Activated B cell treated with CpG ODN at 0.5 μM for 24 hours (primary cell): ENCODE data around the gene OCA2. TPM values are rescaled to one million over a fixed set of nuclear protein-coding genes. Genes with fewer than 3 reads are reported as not detected.

Experiments
- ATAC-seq: fragments of 200-7000 bp; cut with Tn5 transposase; one replicate; pipeline ENCODE4 v1.10.0; 2021; ENCODE audit warnings: low read depth, mild to moderate bottlenecking, moderate library complexity
- CTCF ChIA-PET: fragments of 350-600 bp; sonication (Branson Sonifier 250); formaldehyde crosslinking; loops from one replicate; lab custom pipeline; 2021; ENCODE audit warnings: antibody characterized with exemption; lab: Charles Lee
- POLR2A ChIA-PET: fragments of 350-600 bp; sonication (Branson Sonifier 250); formaldehyde crosslinking; loops from one replicate; lab custom pipeline; 2021; ENCODE audit warnings: antibody characterized with exemption; lab: Charles Lee
- DNase-seq: peaks from one replicate; pipeline ENCODE4 v3.0.0; 2022
- H3K27ac Mint-ChIP-seq: one replicate; pipeline ENCODE4 v1.8.0; 2020; ENCODE audit warnings: mixed read lengths
- H3K27me3 Mint-ChIP-seq: one replicate; pipeline ENCODE4 v1.8.0; 2021; ENCODE audit warnings: mixed read lengths
- H3K36me3 Mint-ChIP-seq: one replicate; pipeline ENCODE4 v1.8.0; 2021; ENCODE audit warnings: low read depth, mixed read lengths
- H3K4me1 Mint-ChIP-seq: one replicate; pipeline ENCODE4 v1.8.0; 2021; ENCODE audit warnings: mixed read lengths
- H3K4me3 Mint-ChIP-seq: one replicate; pipeline ENCODE4 v1.8.0; 2020; ENCODE audit warnings: mild to moderate bottlenecking, mixed read lengths
- H3K9me3 Mint-ChIP-seq: one replicate; pipeline ENCODE4 v1.8.0; 2020; ENCODE audit warnings: mixed read lengths
- intact Hi-C: fragments of 100-400 bp; cut with micrococcal nuclease; formaldehyde crosslinking; loops from one replicate; pipeline ENCODE4 v1.15.1; 2024
- total RNA-seq: library from RNA; stranded (reverse); gene quantifications from 2 replicates; pipeline ENCODE4 v1.2.3, GENCODE V29; 2022
- TF ChIP-seq, protein P1 (sequence below): fragments of 200-600 bp; IDR thresholded peaks from one replicate; pipeline ENCODE4 v1.8.0; 2022; ENCODE audit warnings: antibody characterized with exemption, mild to moderate bottlenecking

OCA2 gene
- total RNA-seq, 1 donor from 2014 or later, result not detected

DNA sequence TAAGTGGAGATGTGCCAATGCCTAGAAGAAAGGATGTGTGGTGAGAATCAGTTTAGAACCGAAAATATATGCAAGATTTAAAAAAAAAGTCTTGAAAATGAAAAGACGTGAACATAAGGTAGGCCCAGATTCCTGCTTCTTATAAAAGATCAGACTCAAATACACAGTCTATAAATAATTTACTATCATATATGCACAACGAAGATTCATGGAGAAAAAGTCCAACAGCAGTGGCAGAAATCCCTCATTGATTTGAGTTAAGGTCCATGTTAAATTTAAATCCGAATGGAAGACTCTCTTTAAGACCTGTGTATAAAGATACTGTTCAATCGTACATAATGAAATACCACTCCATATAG is 227.2 kb downstream of the OCA2 start:
- H3K36me3 Mint-ChIP-seq, result no peaks in the 10 kb centered on the region
- ChIA-PET CTCF (no interaction called here), POLR2A (no interaction called here)
- no peaks in the 10 kb centered on the region for H3K27me3 Mint-ChIP-seq
- H3K27ac Mint-ChIP-seq, result no peak overlapping the region
- no peaks in the 10 kb centered on the region for H3K4me1 Mint-ChIP-seq
- H3K9me3 Mint-ChIP-seq, result no peaks in the 10 kb centered on the region
- intact Hi-C loops, result no loop called here
- ATAC-seq (no peak), DNase-seq (no peak)
- H3K4me3 Mint-ChIP-seq, result no peak overlapping the region
- TF ChIP-seq, protein P1, sequence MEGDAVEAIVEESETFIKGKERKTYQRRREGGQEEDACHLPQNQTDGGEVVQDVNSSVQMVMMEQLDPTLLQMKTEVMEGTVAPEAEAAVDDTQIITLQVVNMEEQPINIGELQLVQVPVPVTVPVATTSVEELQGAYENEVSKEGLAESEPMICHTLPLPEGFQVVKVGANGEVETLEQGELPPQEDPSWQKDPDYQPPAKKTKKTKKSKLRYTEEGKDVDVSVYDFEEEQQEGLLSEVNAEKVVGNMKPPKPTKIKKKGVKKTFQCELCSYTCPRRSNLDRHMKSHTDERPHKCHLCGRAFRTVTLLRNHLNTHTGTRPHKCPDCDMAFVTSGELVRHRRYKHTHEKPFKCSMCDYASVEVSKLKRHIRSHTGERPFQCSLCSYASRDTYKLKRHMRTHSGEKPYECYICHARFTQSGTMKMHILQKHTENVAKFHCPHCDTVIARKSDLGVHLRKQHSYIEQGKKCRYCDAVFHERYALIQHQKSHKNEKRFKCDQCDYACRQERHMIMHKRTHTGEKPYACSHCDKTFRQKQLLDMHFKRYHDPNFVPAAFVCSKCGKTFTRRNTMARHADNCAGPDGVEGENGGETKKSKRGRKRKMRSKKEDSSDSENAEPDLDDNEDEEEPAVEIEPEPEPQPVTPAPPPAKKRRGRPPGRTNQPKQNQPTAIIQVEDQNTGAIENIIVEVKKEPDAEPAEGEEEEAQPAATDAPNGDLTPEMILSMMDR, result no peak

DNA sequence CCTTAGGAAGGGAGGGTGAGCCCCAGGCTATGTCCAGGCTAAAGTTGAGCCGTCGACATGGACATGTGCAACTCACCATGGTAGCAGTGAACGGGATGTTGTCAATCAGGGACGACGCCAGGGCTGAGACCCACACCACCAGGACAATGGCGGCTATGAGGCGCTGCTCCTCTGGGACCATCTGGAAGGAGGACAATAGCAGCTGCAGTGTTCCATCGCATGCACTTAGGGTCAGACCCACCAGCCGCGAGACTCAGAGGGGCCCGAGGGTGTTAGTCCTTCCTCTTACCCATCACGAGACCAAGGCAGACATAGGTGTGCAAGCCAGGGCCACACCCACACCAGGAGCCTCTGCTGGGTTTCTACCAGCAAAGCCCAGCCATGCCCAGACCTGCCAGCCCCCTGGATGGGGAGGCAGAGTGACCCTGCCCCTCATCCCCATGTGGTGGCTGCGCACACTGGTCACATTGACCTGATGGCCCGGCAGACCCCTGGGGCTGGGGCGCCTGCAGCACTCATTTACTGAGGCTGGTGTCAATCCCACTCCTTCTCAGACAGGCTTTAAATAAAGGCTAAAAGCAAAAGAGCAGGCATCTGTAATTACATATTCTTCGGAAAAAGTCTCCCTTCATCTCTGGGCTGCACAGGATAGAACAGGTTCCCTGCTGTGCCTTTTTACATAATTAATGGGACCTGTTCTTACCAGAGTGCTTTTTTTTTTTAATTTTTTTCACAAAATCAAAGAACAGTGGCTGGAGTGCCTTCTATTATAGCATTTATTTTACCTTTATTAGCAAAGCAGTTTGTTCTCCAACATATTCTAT is 227.8 kb downstream of the OCA2 start:
- TF ChIP-seq, protein P1, result no peak
- intact Hi-C loops, result no loop called here
- ChIA-PET CTCF (no interaction called here), POLR2A (no interaction called here)
- Mint-ChIP-seq H3K27me3 (no peaks in the 10 kb centered on the region), H3K4me1 (no peaks in the 10 kb centered on the region), H3K9me3 (no peaks in the 10 kb centered on the region), H3K4me3 (no peak overlapping the region), H3K27ac (no peak overlapping the region), H3K36me3 (no peaks in the 10 kb centered on the region)
- DNase-seq (no peak), ATAC-seq (no peak)

DNA sequence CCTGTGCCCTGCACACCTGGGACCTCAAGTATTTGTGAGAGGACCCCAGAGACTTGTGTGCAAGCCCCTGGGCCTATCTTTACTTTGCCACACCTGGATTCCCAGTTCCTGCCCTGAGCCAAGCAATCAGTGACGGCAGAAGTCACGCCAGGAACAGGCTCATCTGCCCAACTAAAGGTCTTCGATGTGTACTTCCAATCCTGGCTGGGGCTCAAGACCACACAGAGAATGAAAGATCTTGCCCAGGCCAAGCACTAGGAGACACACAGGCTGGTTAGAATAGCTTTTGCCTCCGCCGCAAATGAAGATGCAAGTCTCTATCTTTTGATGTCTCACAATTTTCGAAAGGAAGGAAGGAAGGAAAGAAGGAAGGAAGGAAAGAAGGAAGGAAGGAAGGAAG is 228.8 kb downstream of the OCA2 start:
- ChIA-PET CTCF (no interaction called here), POLR2A (no interaction called here)
- H3K27me3 Mint-ChIP-seq, result no peaks in the 10 kb centered on the region
- intact Hi-C loops, result no loop called here
- H3K4me3 Mint-ChIP-seq, result no peak overlapping the region
- TF ChIP-seq, protein P1, result no peak
- no peak for DNase-seq
- H3K4me1 Mint-ChIP-seq, result no peaks in the 10 kb centered on the region
- no peak overlapping the region for H3K27ac Mint-ChIP-seq
- no peaks in the 10 kb centered on the region for H3K9me3 Mint-ChIP-seq
- ATAC-seq, result no peak
- no peaks in the 10 kb centered on the region for H3K36me3 Mint-ChIP-seq

DNA sequence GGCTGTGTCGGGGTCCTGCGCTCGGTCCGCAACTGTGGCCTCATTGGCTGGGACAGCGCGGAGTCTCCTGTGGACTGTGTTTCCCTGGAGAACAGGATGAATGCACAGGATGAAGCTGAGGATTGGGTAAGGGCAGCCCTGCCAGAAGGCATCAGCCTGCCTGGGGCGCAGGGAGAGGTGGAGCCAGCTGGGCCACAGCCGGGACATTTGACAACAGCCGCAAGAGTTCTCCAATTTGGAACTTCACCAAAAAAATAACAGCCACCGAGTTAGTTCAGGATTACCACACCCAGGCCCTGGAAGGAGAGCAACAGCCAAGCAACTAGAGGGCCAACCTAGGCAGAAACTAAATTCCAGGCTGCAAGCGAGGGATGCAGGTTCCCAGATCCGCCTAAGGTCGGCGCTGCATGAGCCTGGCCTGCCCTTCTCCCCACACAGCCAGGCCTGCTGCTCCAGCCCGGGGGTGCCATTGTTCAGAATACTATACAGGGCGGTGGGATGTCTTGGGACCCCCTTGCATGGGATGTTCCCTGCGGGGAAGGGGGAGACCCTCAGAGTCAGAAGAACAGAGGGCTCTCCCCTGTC is 229.3 kb downstream of the OCA2 start:
- intact Hi-C loops, result no loop called here
- Mint-ChIP-seq H3K4me3 (no peak overlapping the region), H3K9me3 (no peaks in the 10 kb centered on the region), H3K27me3 (no peaks in the 10 kb centered on the region), H3K4me1 (no peaks in the 10 kb centered on the region), H3K36me3 (no peaks in the 10 kb centered on the region), H3K27ac (no peak overlapping the region)
- ChIA-PET CTCF (no interaction called here), POLR2A (no interaction called here)
- DNase-seq (no peak), ATAC-seq (no peak)
- TF ChIP-seq, protein P1, result no peak

DNA sequence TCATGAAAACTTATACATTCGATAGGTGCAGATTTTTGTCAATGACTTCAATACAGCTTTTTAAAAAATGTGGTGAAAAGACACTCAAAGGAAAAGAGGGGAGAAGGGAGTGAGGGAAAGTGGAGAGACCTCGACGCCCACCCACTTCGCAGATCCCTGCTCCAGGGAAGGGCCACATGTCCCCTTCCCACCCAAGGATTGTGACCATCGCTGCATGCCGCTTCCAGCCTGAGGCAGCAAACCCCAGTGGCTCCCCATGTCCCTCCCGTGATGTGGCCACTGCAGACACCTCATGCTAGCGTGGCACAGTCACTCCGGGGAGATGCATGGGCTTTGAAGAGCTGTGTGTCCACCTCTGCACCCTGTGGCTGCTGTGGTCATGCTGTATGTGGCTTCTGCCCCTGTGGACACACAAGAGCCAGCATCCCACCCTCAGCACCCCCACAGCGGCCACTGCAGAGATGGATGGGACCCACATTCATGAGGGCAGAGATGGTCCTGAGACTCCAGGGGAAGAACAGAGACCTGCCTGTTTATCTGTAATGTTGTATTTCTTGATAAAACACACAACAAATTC is 230.2 kb downstream of the OCA2 start:
- H3K27me3 Mint-ChIP-seq, result no peaks in the 10 kb centered on the region
- ChIA-PET POLR2A (no interaction called here), CTCF (no interaction called here)
- TF ChIP-seq, protein P1, result no peak
- H3K36me3 Mint-ChIP-seq, result no peaks in the 10 kb centered on the region
- DNase-seq (no peak), ATAC-seq (no peak)
- H3K4me1 Mint-ChIP-seq, result no peaks in the 10 kb centered on the region
- no peak overlapping the region for H3K27ac Mint-ChIP-seq
- no peak overlapping the region for H3K4me3 Mint-ChIP-seq
- no peaks in the 10 kb centered on the region for H3K9me3 Mint-ChIP-seq
- intact Hi-C loops, result no loop called here
